Measurements from ENCODE around the gene PCDH15. TPM values are rescaled to one million over a fixed set of nuclear protein-coding genes. Genes with fewer than 3 reads are reported as not detected.

PCDH15 gene
- total RNA-seq, 1 donor from 2014 or later: 0.52 TPM

GRCh38 chr10:54259104-54259503, 541.9 kb downstream of the PCDH15 start:
- Histone ChIP-seq H3K27me3 (ENCODE audit: control insufficient read depth in 3 of 3, insufficient read depth in 3 of 3, low read length in 3 of 3) (no peaks in the 10 kb centered on the region), H3K4me1 (ENCODE audit: control insufficient read depth in 3 of 3, insufficient read depth in 3 of 3, low read length in 3 of 3) (no peaks in the 10 kb centered on the region), H3K27ac (ENCODE audit: low read depth, low read length) (no peak overlapping the region), H3K9me3 (ENCODE audit: control insufficient read depth in 3 of 3, low read length in 3 of 3) (no peaks in the 10 kb centered on the region), H3K36me3 (ENCODE audit: control insufficient read depth in 3 of 3, insufficient read depth in 3 of 3, low read length in 3 of 3) (no peaks in the 10 kb centered on the region), H3K4me3 (ENCODE audit: low read length in 3 of 3) (no peak overlapping the region), H3K9ac (ENCODE audit: low read depth in 1 of 3, low read length in 3 of 3) (no peak overlapping the region)

- H3K9ac ChIP-seq (ENCODE audit: low read depth in 1 of 3, low read length in 3 of 3): no peak overlapping the region
- H3K27me3 ChIP-seq (ENCODE audit: control insufficient read depth in 3 of 3, insufficient read depth in 3 of 3, low read length in 3 of 3): no peaks in the 10 kb centered on the region
- no peak overlapping the region for H3K4me3 ChIP-seq (ENCODE audit: low read length in 3 of 3)
- H3K36me3 ChIP-seq (ENCODE audit: control insufficient read depth in 3 of 3, insufficient read depth in 3 of 3, low read length in 3 of 3): no peaks in the 10 kb centered on the region
- H3K27ac ChIP-seq (ENCODE audit: low read depth, low read length): no peak overlapping the region
- H3K9me3 ChIP-seq (ENCODE audit: control insufficient read depth in 3 of 3, low read length in 3 of 3): peaks cover 0 to 2% (median 2%) of the 10 kb centered on the region in 3 donors
- no peaks in the 10 kb centered on the region for H3K4me1 ChIP-seq (ENCODE audit: control insufficient read depth in 3 of 3, insufficient read depth in 3 of 3, low read length in 3 of 3)
These were observed 566.2 kb downstream of the PCDH15 start for GRCh38 chr10:54234832-54235231.

GRCh38 chr10:54203401-54203800, 597.6 kb downstream of the PCDH15 start:
- no peaks in the 10 kb centered on the region for H3K27me3 ChIP-seq (ENCODE audit: control insufficient read depth in 3 of 3, insufficient read depth in 3 of 3, low read length in 3 of 3)

GRCh38 chr10:54198051-54198450, 603.0 kb downstream of the PCDH15 start:
- Histone ChIP-seq H3K4me1 (ENCODE audit: control insufficient read depth in 3 of 3, insufficient read depth in 3 of 3, low read length in 3 of 3) (no peaks in the 10 kb centered on the region), H3K4me3 (ENCODE audit: low read length in 3 of 3) (no peak overlapping the region), H3K36me3 (ENCODE audit: control insufficient read depth in 3 of 3, insufficient read depth in 3 of 3, low read length in 3 of 3) (no peaks in the 10 kb centered on the region), H3K27me3 (ENCODE audit: control insufficient read depth in 3 of 3, insufficient read depth in 3 of 3, low read length in 3 of 3) (no peaks in the 10 kb centered on the region), H3K27ac (ENCODE audit: low read depth, low read length) (no peak overlapping the region), H3K9me3 (ENCODE audit: control insufficient read depth in 3 of 3, low read length in 3 of 3) (no peaks in the 10 kb centered on the region), H3K9ac (ENCODE audit: low read depth in 1 of 3, low read length in 3 of 3) (no peak overlapping the region)

More at GRCh38 chr10:54203401-54203800, 597.6 kb downstream of the PCDH15 start:
- H3K9ac ChIP-seq (ENCODE audit: low read depth in 1 of 3, low read length in 3 of 3): no peak overlapping the region
- no peaks in the 10 kb centered on the region for H3K36me3 ChIP-seq (ENCODE audit: control insufficient read depth in 3 of 3, insufficient read depth in 3 of 3, low read length in 3 of 3)
- H3K27ac ChIP-seq (ENCODE audit: low read depth, low read length): no peak overlapping the region
- H3K4me3 ChIP-seq (ENCODE audit: low read length in 3 of 3): no peak overlapping the region
- no peaks in the 10 kb centered on the region for H3K9me3 ChIP-seq (ENCODE audit: control insufficient read depth in 3 of 3, low read length in 3 of 3)
- no peaks in the 10 kb centered on the region for H3K4me1 ChIP-seq (ENCODE audit: control insufficient read depth in 3 of 3, insufficient read depth in 3 of 3, low read length in 3 of 3)

GRCh38 chr10:54194806-54195205, 606.2 kb downstream of the PCDH15 start:
- no peak overlapping the region for H3K4me3 ChIP-seq (ENCODE audit: low read length in 3 of 3)
- H3K27ac ChIP-seq (ENCODE audit: low read depth, low read length): no peak overlapping the region
- H3K4me1 ChIP-seq (ENCODE audit: control insufficient read depth in 3 of 3, insufficient read depth in 3 of 3, low read length in 3 of 3): no peaks in the 10 kb centered on the region
- no peaks in the 10 kb centered on the region for H3K9me3 ChIP-seq (ENCODE audit: control insufficient read depth in 3 of 3, low read length in 3 of 3)
- H3K36me3 ChIP-seq (ENCODE audit: control insufficient read depth in 3 of 3, insufficient read depth in 3 of 3, low read length in 3 of 3): no peaks in the 10 kb centered on the region
- H3K9ac ChIP-seq (ENCODE audit: low read depth in 1 of 3, low read length in 3 of 3): no peak overlapping the region
- H3K27me3 ChIP-seq (ENCODE audit: control insufficient read depth in 3 of 3, insufficient read depth in 3 of 3, low read length in 3 of 3): no peaks in the 10 kb centered on the region

GRCh38 chr10:54159924-54160323, 641.1 kb downstream of the PCDH15 start:
- no peak overlapping the region for H3K4me3 ChIP-seq (ENCODE audit: low read length in 3 of 3)
- no peak overlapping the region for H3K9ac ChIP-seq (ENCODE audit: low read depth in 1 of 3, low read length in 3 of 3)
- no peaks in the 10 kb centered on the region for H3K9me3 ChIP-seq (ENCODE audit: control insufficient read depth in 3 of 3, low read length in 3 of 3)
- H3K27ac ChIP-seq (ENCODE audit: low read depth, low read length): no peak overlapping the region
- H3K36me3 ChIP-seq (ENCODE audit: control insufficient read depth in 3 of 3, insufficient read depth in 3 of 3, low read length in 3 of 3): no peaks in the 10 kb centered on the region
- H3K4me1 ChIP-seq (ENCODE audit: control insufficient read depth in 3 of 3, insufficient read depth in 3 of 3, low read length in 3 of 3): no peaks in the 10 kb centered on the region
- H3K27me3 ChIP-seq (ENCODE audit: control insufficient read depth in 3 of 3, insufficient read depth in 3 of 3, low read length in 3 of 3): no peaks in the 10 kb centered on the region

- H3K9ac ChIP-seq (ENCODE audit: low read depth in 1 of 3, low read length in 3 of 3): no peak overlapping the region
- no peaks in the 10 kb centered on the region for H3K36me3 ChIP-seq (ENCODE audit: control insufficient read depth in 3 of 3, insufficient read depth in 3 of 3, low read length in 3 of 3)
- H3K4me1 ChIP-seq (ENCODE audit: control insufficient read depth in 3 of 3, insufficient read depth in 3 of 3, low read length in 3 of 3): no peaks in the 10 kb centered on the region
- H3K27ac ChIP-seq (ENCODE audit: low read depth, low read length): no peak overlapping the region
- no peak overlapping the region for H3K4me3 ChIP-seq (ENCODE audit: low read length in 3 of 3)
- H3K27me3 ChIP-seq (ENCODE audit: control insufficient read depth in 3 of 3, insufficient read depth in 3 of 3, low read length in 3 of 3): no peaks in the 10 kb centered on the region
- no peaks in the 10 kb centered on the region for H3K9me3 ChIP-seq (ENCODE audit: control insufficient read depth in 3 of 3, low read length in 3 of 3)
These were observed 652.5 kb downstream of the PCDH15 start for GRCh38 chr10:54148508-54148907.

GRCh38 chr10:54139819-54140428, 661.1 kb downstream of the PCDH15 start:
- Histone ChIP-seq H3K36me3 (ENCODE audit: control insufficient read depth in 3 of 3, insufficient read depth in 3 of 3, low read length in 3 of 3) (no peaks in the 10 kb centered on the region), H3K9ac (ENCODE audit: low read depth in 1 of 3, low read length in 3 of 3) (no peak overlapping the region), H3K4me1 (ENCODE audit: control insufficient read depth in 3 of 3, insufficient read depth in 3 of 3, low read length in 3 of 3) (no peaks in the 10 kb centered on the region), H3K9me3 (ENCODE audit: control insufficient read depth in 3 of 3, low read length in 3 of 3) (no peaks in the 10 kb centered on the region), H3K27me3 (ENCODE audit: control insufficient read depth in 3 of 3, insufficient read depth in 3 of 3, low read length in 3 of 3) (no peaks in the 10 kb centered on the region), H3K4me3 (ENCODE audit: low read length in 3 of 3) (no peak overlapping the region), H3K27ac (ENCODE audit: low read depth, low read length) (no peak overlapping the region)

- Histone ChIP-seq H3K27me3 (ENCODE audit: control insufficient read depth in 3 of 3, insufficient read depth in 3 of 3, low read length in 3 of 3) (no peaks in the 10 kb centered on the region), H3K4me3 (ENCODE audit: low read length in 3 of 3) (no peak overlapping the region), H3K9ac (ENCODE audit: low read depth in 1 of 3, low read length in 3 of 3) (no peak overlapping the region), H3K4me1 (ENCODE audit: control insufficient read depth in 3 of 3, insufficient read depth in 3 of 3, low read length in 3 of 3) (no peaks in the 10 kb centered on the region), H3K9me3 (ENCODE audit: control insufficient read depth in 3 of 3, low read length in 3 of 3) (no peaks in the 10 kb centered on the region), H3K27ac (ENCODE audit: low read depth, low read length) (no peak overlapping the region), H3K36me3 (ENCODE audit: control insufficient read depth in 3 of 3, insufficient read depth in 3 of 3, low read length in 3 of 3) (no peaks in the 10 kb centered on the region)
These were observed 663.6 kb downstream of the PCDH15 start for GRCh38 chr10:54137396-54137795.

GRCh38 chr10:54133203-54133602, 667.8 kb downstream of the PCDH15 start:
- H3K4me3 ChIP-seq (ENCODE audit: low read length in 3 of 3): no peak overlapping the region
- H3K27ac ChIP-seq (ENCODE audit: low read depth, low read length): no peak overlapping the region
- H3K4me1 ChIP-seq (ENCODE audit: control insufficient read depth in 3 of 3, insufficient read depth in 3 of 3, low read length in 3 of 3): no peaks in the 10 kb centered on the region
- H3K36me3 ChIP-seq (ENCODE audit: control insufficient read depth in 3 of 3, insufficient read depth in 3 of 3, low read length in 3 of 3): no peaks in the 10 kb centered on the region
- no peaks in the 10 kb centered on the region for H3K9me3 ChIP-seq (ENCODE audit: control insufficient read depth in 3 of 3, low read length in 3 of 3)
- H3K27me3 ChIP-seq (ENCODE audit: control insufficient read depth in 3 of 3, insufficient read depth in 3 of 3, low read length in 3 of 3): no peaks in the 10 kb centered on the region
- H3K9ac ChIP-seq (ENCODE audit: low read depth in 1 of 3, low read length in 3 of 3): no peak overlapping the region

Measured in skeletal muscle tissue (tissue), 4 donors.